Measurements from ENCODE around the gene COL23A1.

COL23A1 gene

DNA sequence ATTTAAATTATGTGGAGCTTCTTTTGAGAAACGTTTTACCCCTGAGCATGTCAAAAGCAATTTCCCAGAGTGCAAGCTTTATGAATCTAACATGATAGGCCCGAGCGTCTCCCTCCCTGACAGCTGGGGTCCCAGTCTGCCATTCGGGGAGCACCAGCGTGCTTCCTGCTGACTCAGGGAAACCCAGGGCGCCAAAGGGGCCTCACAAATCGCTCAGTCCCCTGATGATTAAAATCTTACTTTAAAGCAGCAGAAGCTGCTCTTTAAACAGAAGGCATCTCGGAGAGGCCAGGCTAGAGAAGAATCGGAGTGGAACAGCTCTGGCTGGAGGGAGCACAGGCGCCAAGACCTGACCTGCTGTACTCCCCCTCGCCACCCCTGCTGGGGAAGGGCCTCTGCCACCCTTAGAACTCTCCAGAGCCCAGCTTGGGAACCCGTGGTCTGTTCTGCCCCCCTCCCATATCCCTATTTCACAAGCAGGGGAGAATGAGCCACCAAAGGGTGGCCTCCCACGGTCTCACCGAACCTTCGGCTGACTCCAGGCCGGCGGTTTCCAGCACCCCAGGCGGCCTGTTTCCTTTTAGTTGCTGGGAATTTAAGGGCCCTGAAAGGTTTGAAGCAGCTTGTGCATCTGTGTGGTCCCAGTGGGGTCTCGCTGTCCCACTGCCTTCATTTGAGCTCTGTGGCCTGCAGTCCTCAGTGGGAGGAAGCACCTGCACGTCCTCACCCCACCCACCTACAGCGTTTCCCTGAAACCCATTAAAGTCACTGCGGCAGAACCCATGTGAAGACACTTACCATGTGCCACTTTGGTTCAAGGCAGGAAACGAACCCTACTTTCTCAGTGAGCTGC, 147.6 kb downstream of the COL23A1 start:
- Histone ChIP-seq H3K4me1 (ENCODE audit: insufficient read depth, low read length) (no peaks in the 10 kb centered on the region), H3K36me3 (ENCODE audit: insufficient read depth, low read depth, low read length) (no peaks in the 10 kb centered on the region), H3K4me3 (ENCODE audit: low read length) (no peak overlapping the region), H3K9me3 (ENCODE audit: insufficient read depth, low read depth, low read length) (no peaks in the 10 kb centered on the region), H3K27ac (ENCODE audit: low read length) (no peak overlapping the region), H3K27me3 (ENCODE audit: insufficient read depth, low read length) (no peaks in the 10 kb centered on the region), H3K9ac (ENCODE audit: low read depth, low read length) (no peak overlapping the region)

DNA sequence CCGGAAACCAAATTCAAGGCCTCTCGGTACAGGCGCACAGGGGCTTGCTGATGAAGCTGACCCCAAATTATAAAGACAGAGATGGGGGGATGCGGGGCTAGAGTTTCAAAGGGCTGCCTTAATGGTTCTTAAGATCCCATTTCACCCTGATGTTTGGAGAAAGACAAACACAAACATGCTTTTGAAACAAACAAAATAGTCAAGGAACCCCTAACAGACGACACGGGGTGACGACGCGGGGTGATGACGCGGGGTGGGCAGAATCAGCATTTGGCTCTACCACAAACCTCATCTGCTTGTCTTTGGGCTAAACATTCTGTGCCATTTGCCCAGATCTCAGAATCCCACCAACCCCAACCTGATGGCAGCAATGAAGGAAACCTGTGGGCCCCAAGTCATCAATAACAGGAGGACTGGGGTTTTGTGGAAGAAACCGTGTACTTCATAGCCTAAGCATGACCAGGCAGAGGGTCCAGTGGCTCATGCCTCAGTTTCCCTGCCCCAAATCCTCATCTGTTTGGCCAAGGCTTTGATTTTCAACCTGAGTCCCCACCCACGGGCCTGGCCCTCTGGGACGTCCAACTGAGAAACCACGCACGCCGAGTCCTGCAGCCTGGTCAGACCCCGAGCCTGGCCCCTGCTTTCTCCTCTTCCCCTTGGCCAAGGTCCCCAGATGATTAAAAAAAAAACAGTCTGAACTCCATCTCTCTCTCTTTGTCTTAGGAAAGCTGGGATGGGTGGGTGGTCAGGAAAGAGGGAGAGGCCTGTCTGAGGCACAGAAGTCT, 148.5 kb downstream of the COL23A1 start:
- no peak overlapping the region for H3K27ac ChIP-seq (ENCODE audit: low read length)
- no peaks in the 10 kb centered on the region for H3K9me3 ChIP-seq (ENCODE audit: insufficient read depth, low read depth, low read length)
- no peaks in the 10 kb centered on the region for H3K4me1 ChIP-seq (ENCODE audit: insufficient read depth, low read length)
- no peak overlapping the region for H3K9ac ChIP-seq (ENCODE audit: low read depth, low read length)
- H3K36me3 ChIP-seq (ENCODE audit: insufficient read depth, low read depth, low read length): no peaks in the 10 kb centered on the region
- no peaks in the 10 kb centered on the region for H3K27me3 ChIP-seq (ENCODE audit: insufficient read depth, low read length)
- no peak overlapping the region for H3K4me3 ChIP-seq (ENCODE audit: low read length)

DNA sequence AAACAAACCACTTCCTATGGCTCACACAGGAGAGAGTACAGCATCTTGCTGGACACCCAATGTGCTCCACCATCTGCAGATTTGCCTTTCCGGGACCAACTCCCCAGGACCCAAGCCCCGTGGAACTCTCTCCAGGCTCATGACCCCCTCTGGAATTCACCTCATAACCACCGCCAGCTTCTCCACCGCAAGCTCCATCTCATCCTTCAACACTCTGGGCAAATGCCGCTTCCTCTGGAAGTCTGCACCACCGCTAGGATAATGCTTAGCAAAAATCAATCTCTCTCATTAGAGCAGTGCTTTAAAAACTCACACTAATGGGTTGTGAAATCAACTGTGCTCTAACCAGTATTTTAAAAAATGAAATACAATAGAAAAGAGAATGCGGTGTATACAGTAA, 150.0 kb downstream of the COL23A1 start:
- Histone ChIP-seq H3K4me3 (ENCODE audit: low read length) (no peak overlapping the region), H3K36me3 (ENCODE audit: insufficient read depth, low read depth, low read length) (no peaks in the 10 kb centered on the region), H3K27me3 (ENCODE audit: insufficient read depth, low read length) (no peaks in the 10 kb centered on the region), H3K9ac (ENCODE audit: low read depth, low read length) (no peak overlapping the region), H3K4me1 (ENCODE audit: insufficient read depth, low read length) (no peaks in the 10 kb centered on the region), H3K27ac (ENCODE audit: low read length) (no peak overlapping the region), H3K9me3 (ENCODE audit: insufficient read depth, low read depth, low read length) (no peaks in the 10 kb centered on the region)

DNA sequence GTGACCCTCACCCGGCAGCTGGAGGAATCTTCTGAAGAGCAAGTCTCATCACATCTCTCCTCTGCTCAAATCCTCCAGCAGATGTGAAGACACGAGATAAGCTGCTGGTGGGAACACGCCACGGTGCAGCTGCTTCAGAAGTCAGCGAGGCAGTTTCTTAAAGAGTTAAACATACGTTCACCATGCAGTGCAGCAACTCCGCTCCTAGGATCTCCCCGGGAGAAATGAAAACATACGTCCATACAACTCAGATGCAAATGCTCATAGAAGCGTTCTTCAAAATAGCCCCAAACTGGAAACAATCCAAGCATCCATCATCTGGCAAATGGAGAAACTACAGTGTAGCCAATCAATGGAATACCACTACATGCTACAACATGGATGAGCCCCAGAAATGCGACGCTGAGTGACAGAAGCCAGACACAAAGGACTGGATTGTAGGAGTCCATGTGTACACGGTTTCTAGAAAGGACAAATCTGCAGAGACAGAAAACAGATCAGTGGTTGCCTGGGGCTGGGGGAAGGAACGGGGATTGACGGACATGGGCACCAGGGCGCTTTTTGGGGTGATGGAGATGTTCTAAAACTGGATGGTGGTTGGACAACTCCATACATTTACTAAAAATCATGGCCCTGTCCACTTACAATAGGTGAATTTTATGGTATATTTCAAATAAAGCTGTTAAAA, 150.6 kb downstream of the COL23A1 start:
- H3K9me3 ChIP-seq (ENCODE audit: insufficient read depth, low read depth, low read length): no peaks in the 10 kb centered on the region
- no peaks in the 10 kb centered on the region for H3K4me1 ChIP-seq (ENCODE audit: insufficient read depth, low read length)
- no peak overlapping the region for H3K27ac ChIP-seq (ENCODE audit: low read length)
- no peaks in the 10 kb centered on the region for H3K36me3 ChIP-seq (ENCODE audit: insufficient read depth, low read depth, low read length)
- no peaks in the 10 kb centered on the region for H3K27me3 ChIP-seq (ENCODE audit: insufficient read depth, low read length)
- no peak overlapping the region for H3K4me3 ChIP-seq (ENCODE audit: low read length)
- H3K9ac ChIP-seq (ENCODE audit: low read depth, low read length): no peak overlapping the region

GRCh38 chr5:178438796-178439195, 151.4 kb downstream of the COL23A1 start:
- H3K36me3 ChIP-seq (ENCODE audit: insufficient read depth, low read depth, low read length): no peaks in the 10 kb centered on the region
- no peaks in the 10 kb centered on the region for H3K27me3 ChIP-seq (ENCODE audit: insufficient read depth, low read length)
- no peaks in the 10 kb centered on the region for H3K9me3 ChIP-seq (ENCODE audit: insufficient read depth, low read depth, low read length)
- no peaks in the 10 kb centered on the region for H3K4me1 ChIP-seq (ENCODE audit: insufficient read depth, low read length)
- H3K4me3 ChIP-seq (ENCODE audit: low read length): no peak overlapping the region
- H3K9ac ChIP-seq (ENCODE audit: low read depth, low read length): no peak overlapping the region
- H3K27ac ChIP-seq (ENCODE audit: low read length): no peak overlapping the region

GRCh38 chr5:178437386-178438075, 152.7 kb downstream of the COL23A1 start:
- Histone ChIP-seq H3K4me1 (ENCODE audit: insufficient read depth, low read length) (no peaks in the 10 kb centered on the region), H3K9me3 (ENCODE audit: insufficient read depth, low read depth, low read length) (no peaks in the 10 kb centered on the region), H3K27ac (ENCODE audit: low read length) (no peak overlapping the region), H3K9ac (ENCODE audit: low read depth, low read length) (no peak overlapping the region), H3K36me3 (ENCODE audit: insufficient read depth, low read depth, low read length) (no peaks in the 10 kb centered on the region), H3K4me3 (ENCODE audit: low read length) (no peak overlapping the region), H3K27me3 (ENCODE audit: insufficient read depth, low read length) (no peaks in the 10 kb centered on the region)

DNA sequence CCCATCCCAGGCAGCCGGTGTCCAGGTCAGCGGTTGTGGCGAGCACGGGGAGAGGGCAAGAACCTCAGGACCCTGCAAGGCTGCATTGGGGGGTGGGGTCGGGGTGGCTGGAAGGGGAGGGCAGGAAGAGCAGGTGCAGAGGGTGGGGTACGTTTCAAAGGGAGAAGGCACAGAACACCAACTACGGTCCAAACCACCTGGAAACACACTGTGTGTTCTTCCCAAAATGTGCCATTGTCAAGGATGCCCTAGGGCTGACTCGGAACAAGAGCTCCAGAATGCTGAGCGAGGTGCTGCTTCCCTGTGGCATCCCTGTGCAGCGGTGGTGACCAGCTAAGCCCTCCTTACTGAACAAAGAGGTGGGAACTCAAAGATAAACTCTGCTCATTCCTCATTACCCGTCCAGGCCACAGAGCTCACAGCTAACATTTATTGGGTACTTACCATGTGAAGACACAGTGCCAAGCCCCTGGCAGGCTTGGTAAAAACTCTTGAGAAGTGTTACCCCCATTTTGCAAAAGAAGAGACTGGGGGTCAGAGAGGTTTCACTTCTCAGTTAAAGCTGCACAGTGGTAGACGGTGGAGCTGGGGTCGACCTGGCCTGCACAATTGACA, 153.8 kb downstream of the COL23A1 start:
- no peak overlapping the region for H3K4me3 ChIP-seq (ENCODE audit: low read length)
- no peak overlapping the region for H3K9ac ChIP-seq (ENCODE audit: low read depth, low read length)
- no peaks in the 10 kb centered on the region for H3K9me3 ChIP-seq (ENCODE audit: insufficient read depth, low read depth, low read length)
- no peaks in the 10 kb centered on the region for H3K27me3 ChIP-seq (ENCODE audit: insufficient read depth, low read length)
- no peak overlapping the region for H3K27ac ChIP-seq (ENCODE audit: low read length)
- H3K4me1 ChIP-seq (ENCODE audit: insufficient read depth, low read length): no peaks in the 10 kb centered on the region
- H3K36me3 ChIP-seq (ENCODE audit: insufficient read depth, low read depth, low read length): no peaks in the 10 kb centered on the region

- Histone ChIP-seq H3K36me3 (ENCODE audit: insufficient read depth, low read depth, low read length) (no peaks in the 10 kb centered on the region), H3K27me3 (ENCODE audit: insufficient read depth, low read length) (no peaks in the 10 kb centered on the region), H3K27ac (ENCODE audit: low read length) (no peak overlapping the region), H3K9me3 (ENCODE audit: insufficient read depth, low read depth, low read length) (no peaks in the 10 kb centered on the region), H3K4me1 (ENCODE audit: insufficient read depth, low read length) (no peaks in the 10 kb centered on the region), H3K4me3 (ENCODE audit: low read length) (no peak overlapping the region), H3K9ac (ENCODE audit: low read depth, low read length) (no peak overlapping the region)
Observed at GRCh38 chr5:178435321-178436238, 154.6 kb downstream of the COL23A1 start.

GRCh38 chr5:178434851-178435250, 155.3 kb downstream of the COL23A1 start:
- no peak overlapping the region for H3K4me3 ChIP-seq (ENCODE audit: low read length)
- H3K9ac ChIP-seq (ENCODE audit: low read depth, low read length): no peak overlapping the region
- H3K27ac ChIP-seq (ENCODE audit: low read length): no peak overlapping the region
- H3K4me1 ChIP-seq (ENCODE audit: insufficient read depth, low read length): no peaks in the 10 kb centered on the region
- H3K36me3 ChIP-seq (ENCODE audit: insufficient read depth, low read depth, low read length): no peaks in the 10 kb centered on the region
- no peaks in the 10 kb centered on the region for H3K9me3 ChIP-seq (ENCODE audit: insufficient read depth, low read depth, low read length)
- no peaks in the 10 kb centered on the region for H3K27me3 ChIP-seq (ENCODE audit: insufficient read depth, low read length)

DNA sequence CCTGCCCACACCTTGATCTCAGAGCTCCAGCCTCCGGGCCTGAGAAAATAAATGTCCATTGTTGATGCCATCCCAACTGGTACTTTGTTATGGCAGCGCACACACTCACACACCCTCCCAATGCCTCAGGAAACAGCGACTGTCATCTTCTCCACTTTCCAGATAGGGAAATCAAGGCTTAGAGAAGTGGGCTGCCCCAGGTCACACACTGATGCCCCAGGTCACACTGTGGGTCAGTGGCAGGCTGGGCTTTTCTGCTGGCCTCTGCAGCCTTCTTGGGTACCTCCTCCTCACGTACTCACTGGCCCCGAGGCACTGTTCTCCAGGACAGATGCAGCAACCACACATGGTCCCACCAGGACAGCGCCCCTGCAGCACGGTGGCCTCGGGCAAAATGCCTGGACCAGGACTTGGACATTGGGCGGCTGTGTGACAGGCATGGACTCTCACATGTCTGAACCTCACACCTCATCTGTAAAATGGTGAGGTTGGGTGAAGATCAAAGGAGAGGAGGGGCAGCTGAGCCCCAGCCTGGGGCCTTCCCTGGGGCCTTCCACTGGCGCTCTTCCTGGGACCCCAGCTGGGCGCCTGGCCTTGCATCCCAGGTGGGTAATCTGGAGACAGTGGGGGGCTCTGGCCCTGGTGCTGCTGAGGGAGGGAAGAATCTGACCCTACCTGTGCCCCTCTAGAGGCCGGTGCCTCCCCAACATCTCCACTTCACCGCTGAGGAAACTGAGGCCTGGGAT, 156.0 kb downstream of the COL23A1 start:
- Histone ChIP-seq H3K4me1 (ENCODE audit: insufficient read depth, low read length) (peaks cover 1% of the 10 kb centered on the region; the same call in 1 of the 2 replicates), H3K36me3 (ENCODE audit: insufficient read depth, low read depth, low read length) (no peaks in the 10 kb centered on the region)

More for the DNA sequence above, 156.0 kb downstream of the COL23A1 start:
- H3K27me3 ChIP-seq (ENCODE audit: insufficient read depth, low read length): no peaks in the 10 kb centered on the region
- H3K9ac ChIP-seq (ENCODE audit: low read depth, low read length): no peak overlapping the region
- H3K4me3 ChIP-seq (ENCODE audit: low read length): no peak overlapping the region
- no peak overlapping the region for H3K27ac ChIP-seq (ENCODE audit: low read length)
- H3K9me3 ChIP-seq (ENCODE audit: insufficient read depth, low read depth, low read length): no peaks in the 10 kb centered on the region

Data from iPS-20b (cell line).